HepG2 (cell line): ENCODE data around the gene ARHGEF12. TPM values are rescaled to one million over a fixed set of nuclear protein-coding genes. Genes with fewer than 3 reads are reported as not detected.

Experiments used
- ARNTL ChIP-seq: sonication (generic); formaldehyde crosslinking; IDR thresholded peaks from 2 replicates; pipeline ENCODE4 v1.4.0; 2020; ENCODE audit warnings: mild to moderate bottlenecking, missing genetic modification reagents
- ATAD3A ChIP-seq: sonication (generic); formaldehyde crosslinking; IDR thresholded peaks from 2 replicates; pipeline ENCODE4 v1.4.0; 2020; ENCODE audit warnings: missing genetic modification reagents
- ATF3 ChIP-seq: sonication (generic); formaldehyde crosslinking; IDR thresholded peaks from 2 replicates; pipeline ENCODE4 v1.4.0; 2020; ENCODE audit warnings: missing genetic modification reagents
- CBFB ChIP-seq: sonication (generic); formaldehyde crosslinking; IDR thresholded peaks from 2 replicates; pipeline ENCODE4 v1.4.0; 2020; ENCODE audit warnings: missing genetic modification reagents
- HNF4A ChIP-seq: sonication (generic); formaldehyde crosslinking; IDR thresholded peaks from 2 replicates; pipeline ENCODE4 v1.4.0; 2020; ENCODE audit warnings: missing genetic modification reagents
- HNRNPUL1 ChIP-seq: fragments of 200-400 bp; formaldehyde crosslinking; IDR thresholded peaks from 2 replicates; pipeline ENCODE4 v1.6.1; 2017; ENCODE audit warnings: low read depth, mild to moderate bottlenecking, low read length, moderate library complexity
- KDM5A ChIP-seq: fragments of 200-600 bp; sonication (generic); IDR thresholded peaks from 2 replicates; pipeline ENCODE4 v1.7.0; 2018; ENCODE audit warnings: antibody characterized with exemption, mild to moderate bottlenecking, low read length, borderline replicate concordance
- KLF16 ChIP-seq, 2 experiments: sonication (generic) in 1 of 2; formaldehyde crosslinking in 1 of 2; IDR thresholded peaks; 2 replicates each; pipeline versions ENCODE4 v1.6.1 to v1.8.0; 2016 to 2023; ENCODE audit warnings: missing genetic modification reagents in 2 of 2, missing compliant biosample characterization in 1 of 2
- NBN ChIP-seq: fragments of 450-650 bp; conservative IDR thresholded peaks from 2 replicates; pipeline ENCODE4 v1.6.1; 2017
- NR1H2 ChIP-seq: sonication (generic); formaldehyde crosslinking; IDR thresholded peaks from 2 replicates; pipeline ENCODE4 v1.8.1; 2022; ENCODE audit warnings: low read depth, missing genetic modification reagents, borderline replicate concordance
- PTBP1 ChIP-seq: fragments of 200-400 bp; formaldehyde crosslinking; IDR thresholded peaks from 2 replicates; pipeline ENCODE4 v1.6.1; 2018; ENCODE audit warnings: low read length, low read depth; ENCODE audit not compliant: poor library complexity, severe bottlenecking
- RBAK ChIP-seq: sonication (generic); formaldehyde crosslinking; IDR thresholded peaks from 2 replicates; pipeline ENCODE4 v1.5.1; 2020; ENCODE audit warnings: mild to moderate bottlenecking, missing genetic modification reagents
- SP5 ChIP-seq: IDR thresholded peaks from 2 replicates; pipeline ENCODE4 v1.6.1; 2016; ENCODE audit warnings: low read depth, borderline replicate concordance
- THAP8 ChIP-seq: sonication (generic); formaldehyde crosslinking; IDR thresholded peaks from 2 replicates; pipeline ENCODE4 v1.5.1; 2020; ENCODE audit warnings: missing genetic modification reagents, mild to moderate bottlenecking, borderline replicate concordance
- ZBTB49 ChIP-seq: sonication (generic); formaldehyde crosslinking; IDR thresholded peaks from 2 replicates; pipeline ENCODE4 v1.4.0; 2020; ENCODE audit warnings: missing genetic modification reagents, borderline replicate concordance
- ZMYM4 ChIP-seq: sonication (generic); formaldehyde crosslinking; IDR thresholded peaks from 2 replicates; pipeline ENCODE4 v1.8.1; 2023; ENCODE audit warnings: mild to moderate bottlenecking, missing genetic modification reagents
- ZNF101 ChIP-seq: sonication (generic); formaldehyde crosslinking; IDR thresholded peaks from 2 replicates; pipeline ENCODE4 v1.4.0; 2020; ENCODE audit warnings: mild to moderate bottlenecking, low read depth, missing genetic modification reagents, borderline replicate concordance
- ZNF30 ChIP-seq: sonication (generic); formaldehyde crosslinking; IDR thresholded peaks from 2 replicates; pipeline ENCODE4 v1.5.0; 2020; ENCODE audit warnings: mild to moderate bottlenecking, missing genetic modification reagents
- ZNF331 ChIP-seq: sonication (generic); formaldehyde crosslinking; IDR thresholded peaks from 2 replicates; pipeline ENCODE4 v1.4.0; 2020; ENCODE audit warnings: missing genetic modification reagents
- ZNF512B ChIP-seq: sonication (generic); formaldehyde crosslinking; IDR thresholded peaks from 2 replicates; pipeline ENCODE4 v1.5.1; 2020; ENCODE audit warnings: missing genetic modification reagents, mild to moderate bottlenecking, borderline replicate concordance
- ZNF550 ChIP-seq: sonication (generic); formaldehyde crosslinking; IDR thresholded peaks from 2 replicates; pipeline ENCODE4 v1.4.0; 2020; ENCODE audit warnings: mild to moderate bottlenecking, missing genetic modification reagents, borderline replicate concordance
- ZNF564 ChIP-seq: sonication (generic); formaldehyde crosslinking; IDR thresholded peaks from 2 replicates; pipeline ENCODE4 v1.8.1; 2023; ENCODE audit warnings: mild to moderate bottlenecking, missing genetic modification reagents
- ZNF75D ChIP-seq: sonication (generic); formaldehyde crosslinking; IDR thresholded peaks from 2 replicates; pipeline ENCODE4 v1.8.1; 2023; ENCODE audit warnings: missing genetic modification reagents, mild to moderate bottlenecking, borderline replicate concordance
- ZNF773 ChIP-seq: sonication (generic); formaldehyde crosslinking; IDR thresholded peaks from 2 replicates; pipeline ENCODE4 v1.4.0; 2020; ENCODE audit warnings: missing genetic modification reagents, borderline replicate concordance
- ZNF790 ChIP-seq: sonication (generic); formaldehyde crosslinking; IDR thresholded peaks from 2 replicates; pipeline ENCODE4 v1.8.0; 2022; ENCODE audit warnings: missing genetic modification reagents, mild to moderate bottlenecking, borderline replicate concordance
- polyA plus RNA-seq, 8 experiments: library from polyadenylated mRNA; depleted of rRNA in 3 of 8; stranded (reverse) in 7 of 8; unstranded in 1 of 8; fragments of >200 nt; fragmentation: Illumina TruSeq in 4 of 8; extraction: Trizol in 4 of 8; gene quantifications; 2 replicates each; pipeline versions ENCODE4 v1.2.1 to v1.2.3, GENCODE V29; 2011 to 2016; ENCODE audit warnings: low read depth in 4 of 8, missing spikeins in 1 of 8, mixed read lengths in 1 of 8; ENCODE audit not compliant: insufficient read depth in 1 of 8
- total RNA-seq, 5 experiments: library from RNA; depleted of rRNA; stranded (reverse); fragments of >200 nt; fragmentation: Illumina TruSeq; extraction: Trizol; gene quantifications; 2 replicates each; pipeline ENCODE4 v1.2.3, GENCODE V29; 2016; ENCODE audit warnings: low read depth in 1 of 5

ARHGEF12 gene
- total and polyA plus RNA-seq, 2 of the 13 experiments (the other 11 are each of a cell fraction or from before 2014, with no cell fraction given), result 17.9 to 54.4 TPM

- TF ChIP-seq NBN (no peak), ZNF550 (CRISPR knock-in tag) (no peak), ZNF512B (CRISPR knock-in tag) (no peak; the same call in 1 of the 2 replicates), ZNF30 (CRISPR knock-in tag) (no peak), ZNF790 (CRISPR knock-in tag) (peak; percentile 82; the same call in 1 of the 2 replicates), NR1H2 (no peak), ZNF564 (CRISPR knock-in tag) (peak; percentile 58; the same call in 1 of the 2 replicates), HNRNPUL1 (peak; percentile 73; the same call in 1 of the 2 replicates), ARNTL (CRISPR knock-in tag) (peak; percentile 42; the same call in 1 of the 2 replicates), PTBP1 (peak; percentile 91), KLF16 (CRISPR knock-in tag; IDR thresholded peaks at IDR 0.05) (peak in 1 of 2 experiments; percentile 92; a peak in 2 of 4 replicates), THAP8 (CRISPR knock-in tag) (no peak), ZNF773 (no peak), KDM5A (no peak), ZMYM4 (peak; percentile 100), RBAK (CRISPR knock-in tag) (no peak), ZNF75D (CRISPR knock-in tag) (no peak), HNF4A (CRISPR knock-in tag) (no peak; the same call in 1 of the 2 replicates), ATF3 (CRISPR knock-in tag) (no peak), ZNF101 (CRISPR knock-in tag) (no peak), ATAD3A (CRISPR knock-in tag) (no peak), ZBTB49 (CRISPR knock-in tag) (no peak), ZNF331 (peak; percentile 72), SP5 (no peak), CBFB (CRISPR knock-in tag) (peak; percentile 64; the same call in 1 of the 2 replicates)
Measured at GRCh38 chr11:120335908-120336640, at the start of gene ARHGEF12 (continued).
